NCI-H510A treated with DMSO at 0.1 percent for 48 hours (cell line): Measurements from ENCODE around the gene SMIM44.
"Not testable (repeated sequence)": the region's sequence is repeated elsewhere in the genome, so short reads cannot be mapped to it uniquely, and the experiment has no call there.

Experiments used
- DNase-seq: peaks from one replicate; lab custom pipeline; 2025; lab: John Stamatoyannopoulos, UW

The SMIM44 gene

GRCh38 chr19:3517638-3518037, 34.4 kb upstream of the SMIM44 start:
- no peak for DNase-seq

- peak; percentile 75 for DNase-seq
These were observed 33.5 kb upstream of the SMIM44 start for GRCh38 chr19:3516675-3517207.

DNA sequence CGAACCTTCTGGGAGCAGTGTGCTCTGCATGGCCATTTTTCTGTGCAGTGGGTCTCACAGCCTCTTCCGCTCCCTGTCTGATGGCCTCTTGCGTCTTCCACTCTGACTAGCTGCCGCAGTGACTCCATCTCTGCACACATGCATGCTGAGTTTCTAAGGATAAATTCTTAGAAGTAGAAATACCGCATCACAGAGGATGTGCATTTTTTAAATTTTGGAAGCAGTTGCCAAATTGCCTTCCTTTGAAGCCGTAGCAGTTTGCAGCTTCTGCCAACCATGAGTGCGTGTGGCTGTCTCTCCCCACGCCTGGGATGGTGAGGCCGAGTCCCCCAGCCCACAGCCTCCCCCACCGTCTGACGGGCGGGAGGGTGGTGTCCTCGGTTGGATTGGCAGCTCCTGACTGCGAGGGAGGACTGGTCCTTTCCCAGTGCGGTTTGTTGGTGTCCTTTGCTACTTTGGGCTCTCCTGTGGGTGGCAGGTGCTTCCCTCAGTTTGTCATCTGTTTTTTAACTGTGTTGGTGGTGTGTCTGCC, 32.7 kb upstream of the SMIM44 start:
- DNase-seq, result no peak

- DNase-seq, result no peak
These were observed 31.7 kb upstream of the SMIM44 start for GRCh38 chr19:3514930-3515329.

DNA sequence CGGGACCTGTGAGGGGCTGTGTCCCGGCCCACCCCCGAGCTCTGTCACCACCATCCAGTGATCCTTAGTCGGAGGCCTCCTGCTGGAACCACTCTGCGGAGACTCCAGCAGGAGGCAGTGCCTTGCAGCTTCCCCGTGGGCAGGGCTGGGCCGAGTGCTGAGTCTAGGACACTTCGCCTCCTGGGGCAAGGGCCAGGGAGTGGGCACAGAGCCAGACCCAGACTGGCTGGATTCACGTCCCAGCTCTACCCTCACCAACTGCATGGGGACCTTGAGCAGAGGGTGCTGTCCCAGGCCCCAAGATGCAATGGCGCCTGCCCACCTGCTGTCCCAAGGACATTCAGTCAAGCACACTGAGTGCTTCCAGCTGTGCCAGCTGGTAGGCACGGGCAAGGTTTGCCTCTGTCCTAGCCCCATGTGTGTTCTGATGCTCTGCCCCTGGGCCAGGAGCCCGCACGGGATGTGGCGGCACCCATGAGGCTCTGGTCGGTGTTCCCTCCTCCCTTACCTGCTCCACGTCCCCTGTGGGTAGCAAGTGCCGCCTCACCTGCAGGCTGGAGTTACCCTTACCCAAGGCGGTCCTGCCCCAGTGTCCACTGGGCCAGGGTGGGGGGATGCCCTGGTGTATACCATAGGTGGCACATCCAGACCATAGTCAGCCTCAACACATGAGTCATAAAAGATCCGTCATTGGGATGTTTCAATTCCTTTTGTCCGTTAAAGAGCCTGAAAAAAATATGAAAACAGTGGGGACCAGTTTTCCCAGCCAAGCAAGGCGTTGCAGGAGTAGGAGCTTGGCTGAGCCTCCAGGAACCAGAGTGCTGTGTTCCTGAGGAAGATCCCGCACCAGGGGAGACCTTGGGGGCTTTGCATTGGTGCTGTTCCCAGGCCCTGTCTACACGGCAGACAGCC, 30.2 kb upstream of the SMIM44 start:
- DNase-seq, result no peak

DNA sequence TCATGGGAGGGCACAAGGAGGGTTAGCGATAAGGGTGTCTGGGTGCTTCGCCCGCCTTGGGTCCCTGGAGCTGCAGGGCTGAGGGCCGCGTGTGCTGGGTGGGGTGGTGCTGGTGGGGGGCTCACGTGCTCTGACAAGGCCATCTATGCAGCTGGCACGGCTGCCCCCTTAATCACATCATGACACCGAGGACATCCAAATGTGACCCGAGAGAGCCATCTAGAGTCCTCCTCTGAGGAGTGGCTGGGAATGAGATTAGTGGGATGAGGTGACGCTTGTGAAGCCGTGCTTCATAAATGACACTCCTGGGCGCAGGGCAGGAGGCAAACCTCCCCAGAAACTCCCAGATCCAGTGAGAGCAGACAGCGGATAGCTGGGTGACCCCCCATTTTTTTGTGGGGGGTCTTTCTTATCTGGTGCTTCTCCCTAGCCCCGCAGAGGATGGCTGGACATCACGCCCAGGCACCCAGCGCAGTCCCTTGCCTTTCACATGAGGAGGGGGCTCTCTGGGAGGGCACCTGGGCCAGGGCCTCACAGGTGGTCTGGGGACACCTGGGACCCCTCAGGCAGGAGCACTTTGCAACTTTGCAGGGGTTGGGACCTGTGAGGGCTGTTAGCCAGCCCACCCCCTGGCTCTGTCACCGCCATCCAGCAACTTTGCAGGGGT, 29.5 kb upstream of the SMIM44 start:
- no peak for DNase-seq

GRCh38 chr19:3511506-3512251, 28.4 kb upstream of the SMIM44 start:
- DNase-seq, result no peak

DNA sequence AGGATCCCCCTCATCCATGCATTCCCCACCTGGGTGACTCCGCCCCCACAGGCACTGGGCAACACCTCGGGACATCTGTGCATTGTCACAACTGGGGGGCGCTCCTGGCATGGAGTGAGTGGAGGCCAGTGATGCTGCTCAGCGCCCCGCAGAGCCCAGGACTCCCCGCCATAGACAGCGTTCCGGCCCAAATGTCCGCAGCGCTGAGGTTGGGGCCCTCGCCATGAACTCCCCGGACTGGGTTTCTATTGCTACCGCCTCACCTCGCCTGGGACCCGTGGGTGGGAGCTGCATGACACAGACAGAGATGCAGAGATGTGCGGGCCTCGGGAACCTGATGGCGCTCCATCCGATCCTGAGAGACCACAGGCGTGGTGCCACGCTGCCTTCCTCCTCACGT, 27.5 kb upstream of the SMIM44 start:
- no peak for DNase-seq

DNA sequence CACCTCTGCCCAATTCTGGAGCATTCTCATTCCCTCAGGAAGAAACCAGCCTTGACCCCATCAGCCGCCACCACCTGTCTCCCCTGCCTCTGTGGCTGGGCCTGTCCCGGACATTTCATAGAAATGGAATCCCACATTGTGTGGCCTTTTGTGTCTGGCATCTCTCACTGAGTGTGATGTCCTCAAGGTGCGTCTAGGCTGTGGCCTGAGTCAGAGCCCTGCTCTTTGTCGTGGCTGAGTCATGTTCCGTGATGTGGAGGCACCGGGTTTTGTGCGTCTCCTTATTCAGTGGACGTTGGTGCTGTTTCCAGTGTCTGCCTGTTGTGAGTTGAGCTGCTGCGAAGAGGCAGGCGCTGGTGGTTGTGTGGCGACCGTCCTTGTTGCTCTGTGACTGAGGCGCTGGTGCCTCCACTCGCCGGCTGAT, 26.3 kb upstream of the SMIM44 start:
- no peak for DNase-seq

- no peak for DNase-seq
These were observed 25.7 kb upstream of the SMIM44 start for GRCh38 chr19:3508771-3509535.

GRCh38 chr19:3508121-3508661, 24.9 kb upstream of the SMIM44 start:
- not testable (repeated sequence) for DNase-seq

DNA sequence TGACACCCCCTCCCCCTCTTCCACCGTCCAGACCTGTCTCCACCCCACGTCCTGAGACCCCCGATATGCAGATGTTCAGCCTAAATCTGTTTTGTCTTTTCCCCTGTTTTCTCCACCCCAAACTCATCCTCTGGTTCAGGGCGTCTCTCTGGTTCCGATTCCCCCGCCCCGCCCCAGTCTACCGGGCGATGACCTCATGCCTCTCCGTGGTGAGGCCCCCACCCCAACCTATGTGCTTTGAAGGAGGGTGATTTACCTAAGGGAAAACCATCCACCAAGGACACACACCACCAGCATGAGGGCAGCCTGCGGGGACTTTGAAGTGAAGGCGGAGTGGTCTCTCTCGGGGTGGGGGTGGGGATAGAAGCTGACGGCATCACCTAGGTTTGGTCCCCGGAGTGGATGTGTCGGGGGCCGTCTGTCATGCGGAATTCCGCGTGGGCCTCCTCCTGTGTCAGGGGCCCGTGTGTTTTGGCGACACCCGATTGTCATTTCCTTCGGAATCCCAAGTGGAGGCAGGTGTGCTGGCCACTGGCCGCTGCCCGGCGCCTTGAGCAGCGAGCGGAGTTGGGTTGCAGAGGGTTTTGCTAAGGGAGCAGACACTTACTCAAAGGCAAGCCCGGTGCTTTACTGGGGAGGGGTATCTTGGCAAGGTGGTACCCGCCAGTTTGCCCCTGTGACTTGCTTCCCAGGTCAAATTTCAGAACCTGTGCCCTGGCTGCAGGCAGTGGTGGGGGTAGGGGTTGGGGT, 24.3 kb upstream of the SMIM44 start:
- DNase-seq, result no peak

GRCh38 chr19:3506384-3507340, 23.4 kb upstream of the SMIM44 start:
- DNase-seq, result no peak

DNA sequence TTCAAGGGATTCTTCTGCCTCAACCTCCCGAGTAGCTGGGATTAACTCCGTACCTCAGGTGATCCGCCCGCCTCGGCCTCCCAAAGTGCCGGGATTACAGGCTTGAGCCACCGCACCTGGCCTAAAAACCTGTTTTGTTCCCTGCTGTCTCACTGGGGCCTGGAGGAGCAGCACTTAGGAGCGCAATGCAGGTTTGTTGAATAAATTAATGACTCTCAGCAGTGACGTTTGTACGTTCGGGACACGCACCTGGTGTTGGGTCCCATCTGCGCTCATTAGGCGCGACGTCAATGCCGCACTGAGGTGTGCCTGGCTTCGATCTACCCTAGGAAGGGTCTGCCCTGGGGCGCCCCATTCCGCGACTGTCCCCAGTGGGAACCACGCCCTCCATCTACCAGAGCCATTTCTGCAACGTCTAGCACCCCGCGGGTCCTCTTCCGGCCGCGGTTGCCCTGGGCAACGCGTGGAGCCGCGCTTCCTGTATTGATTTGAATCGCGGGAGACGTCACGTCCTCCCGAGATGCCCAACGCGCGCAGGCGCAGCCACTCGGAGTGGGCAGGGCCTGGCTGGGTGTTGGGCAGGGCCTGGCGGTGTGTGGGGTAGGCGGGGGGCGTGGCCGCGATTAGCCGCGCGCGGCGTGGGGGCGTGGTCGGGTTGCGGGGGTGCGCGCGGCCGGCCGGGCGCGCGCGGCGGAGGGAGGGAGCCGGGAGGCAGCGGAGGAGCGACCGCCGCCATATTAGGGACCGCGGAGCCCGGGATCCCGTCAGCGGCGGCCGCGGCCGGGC, 22.6 kb upstream of the SMIM44 start, which contains the start of gene FZR1:
TSS of gene FZR1 (plus strand) at position 714 of the 786 bp plus-strand sequence. CDS start 16,679 bp downstream, outside the sequence.
- peak; percentile 89 for DNase-seq

DNA sequence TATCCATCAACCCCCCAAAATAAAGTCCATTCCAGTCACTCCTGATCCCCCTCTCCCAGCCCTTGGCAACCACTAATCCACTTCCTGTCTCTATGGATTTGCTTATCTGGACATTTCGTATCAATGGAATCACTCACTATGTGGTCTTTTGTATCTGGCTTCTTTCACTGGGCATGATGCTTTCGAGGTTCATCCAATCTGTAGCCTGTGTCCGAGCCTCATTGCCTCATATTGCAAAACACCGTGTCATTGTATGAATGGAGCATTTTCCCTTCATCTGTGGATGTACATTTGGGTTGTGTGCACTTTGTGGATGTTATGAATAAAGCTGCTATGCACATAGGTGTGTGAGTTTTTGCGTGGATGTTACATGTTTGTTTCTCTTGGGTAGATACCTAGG, 21.5 kb upstream of the SMIM44 start:
- DNase-seq, result no peak

GRCh38 chr19:3503036-3503572, 19.9 kb upstream of the SMIM44 start:
- DNase-seq, result no peak

GRCh38 chr19:3501780-3502179, 18.5 kb upstream of the SMIM44 start:
- no peak for DNase-seq
